ENCODE results near the gene AKR1B15.

Gene AKR1B15

DNA sequence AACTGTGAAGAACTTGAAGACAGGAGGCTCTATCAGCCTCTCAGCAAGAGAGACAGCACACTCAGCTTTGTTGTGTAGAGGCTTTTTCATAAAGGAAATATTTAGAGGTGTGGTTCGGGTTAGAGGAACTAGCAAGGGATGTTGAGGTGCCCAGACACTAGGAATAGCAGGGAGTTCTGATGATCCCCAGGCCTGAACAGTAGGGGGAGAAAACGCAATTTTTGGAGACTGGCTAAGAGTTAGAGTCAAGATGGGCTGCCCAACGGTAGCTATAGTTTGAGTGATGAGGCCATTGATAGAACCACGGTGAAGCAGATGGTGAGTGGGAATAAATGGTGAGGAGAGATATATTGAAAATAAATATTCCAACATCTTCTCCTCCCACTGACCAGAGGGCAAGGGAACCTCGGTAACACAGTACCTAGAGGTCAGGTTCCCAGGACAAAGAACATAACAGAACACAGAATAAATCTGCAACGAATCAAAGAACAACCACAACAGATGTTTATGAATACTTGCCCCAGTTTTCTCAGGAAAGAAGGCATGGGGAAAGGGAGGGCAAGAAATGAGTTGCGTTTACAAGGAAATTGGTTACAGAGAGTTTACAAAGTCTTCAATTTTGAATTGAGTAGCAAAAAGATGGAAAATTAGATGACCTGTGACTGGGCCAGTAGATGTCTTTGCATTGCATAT is 73.5 kb downstream of the AKR1B15 start:
- no peaks in the 10 kb centered on the region for H3K9me3 ChIP-seq (replicated peaks; ENCODE audit: low read length)
- peaks cover 32% of the 10 kb centered on the region for H3K4me1 ChIP-seq (ENCODE audit: control insufficient read depth, insufficient read depth, low read length)
- H3K36me3 ChIP-seq (ENCODE audit: insufficient read depth, low read length) = no peaks in the 10 kb centered on the region
- H3K4me3 ChIP-seq (ENCODE audit: low read length) = no peak overlapping the region
- H3K9ac ChIP-seq (ENCODE audit: low read depth, low read length) = no peak overlapping the region
- no peak overlapping the region for H3K4me2 ChIP-seq (ENCODE audit: low read length)
- no peaks in the 10 kb centered on the region for H3K27me3 ChIP-seq (ENCODE audit: control insufficient read depth, insufficient read depth, low read length)

DNA sequence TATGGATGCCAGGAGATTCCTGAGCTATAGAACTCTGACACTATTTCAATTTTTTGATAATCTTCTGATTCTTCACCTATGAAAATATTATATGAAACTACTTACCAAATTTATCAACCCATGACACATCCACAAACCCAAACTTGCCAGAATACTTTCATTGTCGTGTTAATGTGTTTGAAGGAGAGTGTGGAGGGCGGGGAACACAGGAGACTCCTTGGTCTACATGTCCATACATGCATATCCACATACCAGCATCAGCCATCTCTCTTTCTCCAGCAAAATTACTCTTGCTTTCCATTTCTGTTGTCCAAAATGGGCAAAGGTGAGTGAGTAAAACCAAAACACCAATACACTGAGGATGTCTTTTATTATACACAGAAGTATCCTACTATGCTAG is 74.3 kb downstream of the AKR1B15 start:
- no peak overlapping the region for H3K4me2 ChIP-seq (ENCODE audit: low read length)
- no peak overlapping the region for H3K9ac ChIP-seq (ENCODE audit: low read depth, low read length)
- H3K9me3 ChIP-seq (replicated peaks; ENCODE audit: low read length) = no peaks in the 10 kb centered on the region
- no peaks in the 10 kb centered on the region for H3K36me3 ChIP-seq (ENCODE audit: insufficient read depth, low read length)
- no peak overlapping the region for H3K4me3 ChIP-seq (ENCODE audit: low read length)
- H3K4me1 ChIP-seq (ENCODE audit: control insufficient read depth, insufficient read depth, low read length) = peaks cover 26% of the 10 kb centered on the region
- H3K27me3 ChIP-seq (ENCODE audit: control insufficient read depth, insufficient read depth, low read length) = no peaks in the 10 kb centered on the region

- Histone ChIP-seq H3K27me3 (ENCODE audit: control insufficient read depth, insufficient read depth, low read length) (no peaks in the 10 kb centered on the region), H3K4me3 (ENCODE audit: low read length) (no peak overlapping the region), H3K9ac (ENCODE audit: low read depth, low read length) (peak overlapping the region; percentile 12), H3K36me3 (ENCODE audit: insufficient read depth, low read length) (no peaks in the 10 kb centered on the region), H3K4me1 (ENCODE audit: control insufficient read depth, insufficient read depth, low read length) (peaks cover 8% of the 10 kb centered on the region), H3K9me3 (replicated peaks; ENCODE audit: low read length) (no peaks in the 10 kb centered on the region), H3K4me2 (ENCODE audit: low read length) (no peak overlapping the region)
These were observed 76.6 kb downstream of the AKR1B15 start for GRCh38 chr7:134625550-134625949.

- peaks cover 13% of the 10 kb centered on the region for H3K4me1 ChIP-seq (ENCODE audit: control insufficient read depth, insufficient read depth, low read length)
- H3K9ac ChIP-seq (ENCODE audit: low read depth, low read length) = no peak overlapping the region
These were observed 78.3 kb downstream of the AKR1B15 start for GRCh38 chr7:134627109-134627774.

GRCh38 chr7:134627775-134628153 is 78.9 kb downstream of the AKR1B15 start:
- Histone ChIP-seq H3K27me3 (ENCODE audit: control insufficient read depth, insufficient read depth, low read length) (no peaks in the 10 kb centered on the region), H3K4me2 (ENCODE audit: low read length) (no peak overlapping the region), H3K36me3 (ENCODE audit: insufficient read depth, low read length) (no peaks in the 10 kb centered on the region), H3K9me3 (replicated peaks; ENCODE audit: low read length) (no peaks in the 10 kb centered on the region), H3K4me3 (ENCODE audit: low read length) (no peak overlapping the region), H3K4me1 (ENCODE audit: control insufficient read depth, insufficient read depth, low read length) (peaks cover 13% of the 10 kb centered on the region), H3K9ac (ENCODE audit: low read depth, low read length) (no peak overlapping the region)

More at GRCh38 chr7:134627109-134627774, 78.3 kb downstream of the AKR1B15 start:
- Histone ChIP-seq H3K4me3 (ENCODE audit: low read length) (no peak overlapping the region), H3K9me3 (replicated peaks; ENCODE audit: low read length) (no peaks in the 10 kb centered on the region), H3K27me3 (ENCODE audit: control insufficient read depth, insufficient read depth, low read length) (no peaks in the 10 kb centered on the region), H3K4me2 (ENCODE audit: low read length) (no peak overlapping the region), H3K36me3 (ENCODE audit: insufficient read depth, low read length) (no peaks in the 10 kb centered on the region)

- peaks cover 13% of the 10 kb centered on the region for H3K4me1 ChIP-seq (ENCODE audit: control insufficient read depth, insufficient read depth, low read length)
- H3K9me3 ChIP-seq (replicated peaks; ENCODE audit: low read length) = no peaks in the 10 kb centered on the region
- no peak overlapping the region for H3K4me3 ChIP-seq (ENCODE audit: low read length)
- H3K9ac ChIP-seq (ENCODE audit: low read depth, low read length) = no peak overlapping the region
- H3K27me3 ChIP-seq (ENCODE audit: control insufficient read depth, insufficient read depth, low read length) = no peaks in the 10 kb centered on the region
- H3K4me2 ChIP-seq (ENCODE audit: low read length) = no peak overlapping the region
- no peaks in the 10 kb centered on the region for H3K36me3 ChIP-seq (ENCODE audit: insufficient read depth, low read length)
These were observed 80.5 kb downstream of the AKR1B15 start for GRCh38 chr7:134629445-134629844.

Data from skeletal muscle satellite cell (primary cell).